ENCODE data around the gene COL18A1.

The COL18A1 gene

DNA sequence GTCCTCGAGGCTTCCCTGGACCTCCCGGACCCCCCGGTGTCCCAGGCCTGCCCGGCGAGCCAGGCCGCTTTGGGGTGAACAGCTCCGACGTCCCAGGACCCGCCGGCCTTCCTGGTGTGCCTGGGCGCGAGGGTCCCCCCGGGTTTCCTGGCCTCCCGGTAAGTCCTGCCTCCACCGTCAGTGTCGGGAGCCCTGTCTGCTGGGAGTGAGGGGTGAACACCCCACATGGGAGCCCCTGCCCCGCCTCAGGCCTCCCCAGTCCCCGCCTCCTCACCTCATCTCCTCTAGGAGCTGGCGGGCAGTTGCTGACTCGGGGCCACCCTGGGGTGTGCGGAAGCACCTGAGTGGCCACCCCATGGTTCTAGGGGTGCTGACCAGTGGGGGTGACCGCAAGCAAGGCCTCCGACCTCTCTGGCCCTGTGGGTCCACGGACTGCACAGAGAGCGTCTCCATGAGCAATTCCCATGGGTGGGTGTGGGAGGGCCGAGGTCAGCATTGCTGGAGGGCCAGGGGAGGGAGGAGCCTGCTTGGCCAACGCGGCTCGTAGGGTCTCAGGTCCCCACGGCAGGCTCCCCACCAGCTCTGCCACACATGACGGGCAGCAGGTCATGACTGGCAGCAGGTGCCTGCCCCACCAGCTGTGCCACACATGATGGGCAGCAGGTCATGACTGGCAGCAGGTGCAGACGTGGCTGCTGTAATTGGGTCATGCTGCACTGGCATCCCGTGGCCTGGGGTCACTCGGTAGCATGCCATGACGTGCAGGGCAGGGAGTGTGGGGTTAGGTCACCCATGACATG is 75.9 kb downstream of the COL18A1 start:
- no peak for DNase-seq (ENCODE audit: low read depth)

DNA sequence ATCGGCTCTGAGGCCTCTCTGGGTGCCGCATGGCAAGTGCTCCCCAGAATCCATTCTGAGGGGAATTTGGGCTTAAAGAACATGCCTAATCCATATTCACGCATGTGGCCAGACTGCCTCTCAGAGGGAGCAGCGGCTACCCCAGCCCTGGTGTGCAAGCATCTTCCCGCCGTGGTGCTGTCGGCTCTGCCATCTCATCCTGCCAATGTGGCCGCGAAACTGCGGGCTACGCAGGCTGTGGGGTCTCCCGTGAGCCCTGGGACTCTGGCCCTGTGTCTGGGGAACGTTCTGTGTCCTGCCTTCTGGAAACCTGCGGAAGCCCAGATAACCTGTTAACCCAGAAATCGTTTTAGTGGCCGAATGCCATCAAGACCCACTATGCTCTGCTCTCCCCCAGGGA is 76.6 kb downstream of the COL18A1 start:
- DNase-seq (ENCODE audit: low read depth) = no peak

DNA sequence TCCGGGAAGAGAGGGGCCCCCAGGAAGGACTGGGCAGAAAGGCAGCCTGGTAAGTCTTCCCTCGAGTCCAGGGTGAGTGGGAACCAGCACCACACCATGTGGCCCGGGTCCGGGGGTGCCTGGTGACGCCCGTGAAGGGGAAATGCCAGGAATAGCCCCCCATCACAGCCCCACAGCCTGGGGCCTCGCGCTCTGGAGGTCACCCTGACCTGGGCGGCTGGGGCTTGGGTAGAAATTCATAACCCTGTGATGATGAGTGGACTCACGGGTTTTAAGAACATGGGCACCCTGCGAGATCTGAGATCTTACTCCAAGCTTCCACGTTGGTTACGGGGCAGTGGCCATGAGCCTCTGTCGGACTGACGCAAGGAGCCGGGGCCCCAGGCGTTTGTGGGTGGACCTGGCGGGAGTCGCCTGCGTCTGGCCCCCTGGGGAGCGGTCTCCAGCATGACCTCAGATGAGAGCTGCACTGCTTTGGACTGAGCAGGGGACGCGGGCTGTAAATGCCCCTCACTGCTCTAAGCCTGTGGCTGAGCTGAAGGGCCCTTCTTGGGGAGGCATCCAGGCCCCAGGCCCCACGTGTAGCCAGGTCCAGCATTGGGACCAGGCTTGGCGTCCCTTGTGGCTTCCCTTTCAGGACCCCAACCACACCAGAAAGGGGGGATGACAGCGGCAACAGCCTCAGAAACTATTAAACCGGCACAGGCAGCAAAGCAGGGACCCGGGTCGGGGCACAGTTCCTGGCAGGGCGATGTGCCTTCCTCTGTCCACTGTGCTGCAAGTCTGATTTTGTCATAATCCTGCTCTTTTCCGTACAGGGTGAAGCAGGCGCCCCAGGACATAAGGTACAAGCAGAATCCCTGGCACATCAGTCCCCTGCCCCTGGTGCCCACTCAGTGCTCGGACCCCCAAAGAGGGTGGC is 77.3 kb downstream of the COL18A1 start:
- DNase-seq (ENCODE audit: low read depth) = no peak

DNA sequence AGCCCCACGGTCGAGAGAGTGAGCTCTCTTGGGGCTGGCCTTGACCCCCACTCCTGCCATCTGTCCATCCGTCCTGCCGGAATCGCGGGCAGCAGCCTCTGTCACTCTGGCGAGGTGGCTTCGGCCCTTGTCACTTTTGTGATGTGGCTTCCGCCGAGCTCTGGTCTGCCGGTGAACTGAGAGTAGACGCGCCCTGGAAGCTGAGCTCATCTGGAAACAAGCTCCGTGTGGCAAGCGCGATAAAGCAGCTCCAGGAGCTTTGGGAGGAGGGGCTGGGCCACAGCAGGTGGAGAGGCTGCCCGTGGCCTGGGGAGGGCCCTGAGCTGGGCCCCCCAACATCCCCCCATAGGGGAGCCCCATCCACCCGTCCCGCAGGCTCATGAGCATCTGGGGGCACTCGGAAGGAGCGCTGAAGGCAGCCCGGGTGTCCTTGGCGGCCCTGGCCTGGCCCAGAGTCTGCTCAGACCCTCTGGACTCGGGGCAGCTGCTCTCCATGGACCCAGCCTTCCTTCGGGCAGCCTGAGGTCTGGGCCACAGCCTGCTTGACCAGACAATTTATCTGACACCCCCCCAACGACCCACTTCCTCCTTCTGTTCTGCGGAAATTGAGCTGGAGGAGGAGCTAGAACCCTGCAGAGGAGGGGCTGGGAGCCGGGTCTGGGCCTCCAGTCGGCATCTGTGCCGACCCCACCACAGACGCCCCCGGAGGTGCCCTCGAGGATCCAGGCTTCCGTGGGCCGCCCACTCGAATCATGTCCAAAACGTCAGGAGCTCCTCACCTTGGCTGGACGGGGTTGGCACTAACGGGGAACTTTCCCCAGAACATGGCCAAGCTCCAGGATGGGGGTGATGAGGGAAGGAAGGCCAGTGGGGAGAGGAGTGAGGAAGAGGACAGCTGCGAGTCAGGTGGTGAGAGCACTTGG is 78.2 kb downstream of the COL18A1 start:
- DNase-seq (ENCODE audit: low read depth) = no peak

DNA sequence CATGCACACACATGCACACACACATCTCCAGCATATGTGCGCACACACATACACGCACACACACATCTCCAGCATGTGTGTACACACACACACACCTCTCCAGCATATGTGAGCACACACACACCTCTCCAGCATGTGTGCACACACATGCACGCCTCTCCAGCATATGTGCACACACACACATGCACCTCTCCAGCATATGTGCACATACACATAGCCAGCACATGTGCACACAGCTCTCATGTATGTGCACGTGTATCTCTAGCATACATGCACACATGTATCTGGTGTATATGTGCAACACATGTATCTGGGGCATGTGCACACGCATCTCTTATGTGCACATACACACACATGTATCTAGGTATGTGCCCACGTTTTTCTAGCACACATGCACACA is 79.4 kb downstream of the COL18A1 start:
- no peak for DNase-seq (ENCODE audit: low read depth)

DNA sequence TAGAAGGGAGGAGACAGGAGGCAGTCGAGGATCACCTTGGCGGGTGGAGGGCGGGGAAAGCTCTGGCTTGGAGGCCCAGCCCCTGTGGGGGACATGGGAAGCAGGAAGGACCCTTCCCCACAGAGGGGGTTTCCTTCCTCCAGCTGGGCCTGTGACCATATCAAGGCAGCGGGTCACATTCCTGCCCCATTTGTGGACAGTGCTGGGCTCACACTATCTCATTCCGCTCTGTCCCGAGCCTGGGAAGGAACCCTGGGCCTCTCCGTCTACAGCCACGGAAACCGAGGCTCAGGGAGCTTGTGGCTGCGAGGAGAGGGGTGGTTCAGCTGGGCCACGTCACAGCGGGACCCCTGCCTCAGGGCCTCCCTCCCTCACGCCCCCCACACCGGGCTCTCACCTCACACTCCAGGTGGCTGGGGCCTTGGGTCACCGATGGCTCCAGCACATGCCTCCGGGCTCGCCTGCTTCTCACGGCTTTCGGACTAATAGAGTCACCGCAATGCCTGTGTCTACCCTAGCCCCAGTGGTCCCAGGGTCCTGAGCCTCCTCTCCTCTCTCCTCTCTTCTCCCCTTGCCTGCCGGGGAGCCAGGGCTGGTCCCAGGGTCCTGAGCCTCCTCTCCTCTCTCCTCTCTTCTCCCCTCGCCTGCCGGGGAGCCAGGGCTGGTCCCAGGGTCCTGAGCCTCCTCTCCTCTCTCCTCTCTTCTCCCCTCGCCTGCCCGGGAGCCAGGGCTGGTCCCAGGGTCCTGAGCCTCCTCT is 80.9 kb downstream of the COL18A1 start:
- DNase-seq (ENCODE audit: low read depth) = no peak

DNA sequence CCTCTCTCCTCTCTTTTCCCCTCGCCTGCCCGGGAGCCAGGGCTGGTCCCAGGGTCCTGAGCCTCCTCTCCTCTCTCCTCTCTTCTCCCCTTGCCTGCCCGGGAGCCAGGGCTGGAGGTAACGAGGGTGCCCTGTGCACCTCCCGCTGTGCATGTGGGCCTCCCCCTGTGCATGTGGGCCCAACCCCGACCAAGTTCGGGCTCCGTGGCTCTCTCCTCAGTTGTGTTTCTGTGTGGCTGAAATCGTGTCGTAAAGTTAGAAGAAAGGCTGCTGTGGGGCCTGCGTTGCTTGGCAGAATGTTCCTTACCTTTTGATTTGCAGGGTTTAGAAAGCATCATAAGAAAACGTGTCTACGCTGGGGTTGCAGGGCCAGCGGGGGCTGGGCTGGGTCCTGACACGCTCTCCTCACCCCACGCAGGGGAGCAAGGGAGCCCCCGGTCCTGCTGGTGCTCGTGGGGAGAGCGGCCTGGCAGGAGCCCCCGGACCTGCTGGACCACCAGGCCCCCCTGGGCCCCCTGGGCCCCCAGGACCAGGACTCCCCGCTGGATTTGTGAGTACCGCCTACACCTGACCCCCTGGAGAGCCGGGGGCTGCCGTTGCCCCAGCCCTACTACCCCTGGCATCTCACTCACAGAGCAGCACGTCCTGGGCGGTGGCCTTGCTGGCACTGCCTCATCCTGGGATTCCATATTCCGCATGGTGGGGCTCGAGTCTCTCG is 81.6 kb downstream of the COL18A1 start:
- no peak for DNase-seq (ENCODE audit: low read depth)

DNA sequence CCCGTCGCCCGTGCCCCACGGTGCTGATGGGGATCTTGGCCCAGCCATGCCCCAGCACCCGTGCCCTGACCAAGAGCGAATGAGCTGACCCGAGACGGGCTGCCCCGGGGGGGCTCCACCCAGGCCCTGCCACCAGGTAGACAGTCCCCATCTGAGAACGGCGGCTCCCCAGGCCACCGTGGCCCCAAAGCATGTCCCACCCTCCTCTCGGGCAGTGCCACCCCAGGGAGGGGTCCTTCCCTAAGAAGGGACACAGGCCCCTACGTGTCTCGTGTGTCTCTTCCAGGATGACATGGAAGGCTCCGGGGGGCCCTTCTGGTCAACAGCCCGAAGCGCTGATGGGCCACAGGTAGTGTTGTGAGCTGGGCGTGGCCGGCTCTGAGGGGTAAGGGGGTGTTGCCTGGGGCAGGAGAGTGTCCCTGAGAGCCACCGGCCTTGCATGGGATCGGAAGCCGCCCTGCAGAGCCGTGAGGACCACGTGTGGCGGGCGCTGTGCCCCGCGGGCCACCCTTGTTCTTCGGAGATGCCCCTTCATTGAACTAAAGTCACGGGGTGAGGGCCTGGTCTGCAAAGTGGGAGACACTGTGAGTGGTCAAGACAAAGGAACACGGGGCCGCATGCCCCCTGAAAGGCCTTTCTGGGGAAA is 82.3 kb downstream of the COL18A1 start:
- no peak for DNase-seq (ENCODE audit: low read depth)

DNA sequence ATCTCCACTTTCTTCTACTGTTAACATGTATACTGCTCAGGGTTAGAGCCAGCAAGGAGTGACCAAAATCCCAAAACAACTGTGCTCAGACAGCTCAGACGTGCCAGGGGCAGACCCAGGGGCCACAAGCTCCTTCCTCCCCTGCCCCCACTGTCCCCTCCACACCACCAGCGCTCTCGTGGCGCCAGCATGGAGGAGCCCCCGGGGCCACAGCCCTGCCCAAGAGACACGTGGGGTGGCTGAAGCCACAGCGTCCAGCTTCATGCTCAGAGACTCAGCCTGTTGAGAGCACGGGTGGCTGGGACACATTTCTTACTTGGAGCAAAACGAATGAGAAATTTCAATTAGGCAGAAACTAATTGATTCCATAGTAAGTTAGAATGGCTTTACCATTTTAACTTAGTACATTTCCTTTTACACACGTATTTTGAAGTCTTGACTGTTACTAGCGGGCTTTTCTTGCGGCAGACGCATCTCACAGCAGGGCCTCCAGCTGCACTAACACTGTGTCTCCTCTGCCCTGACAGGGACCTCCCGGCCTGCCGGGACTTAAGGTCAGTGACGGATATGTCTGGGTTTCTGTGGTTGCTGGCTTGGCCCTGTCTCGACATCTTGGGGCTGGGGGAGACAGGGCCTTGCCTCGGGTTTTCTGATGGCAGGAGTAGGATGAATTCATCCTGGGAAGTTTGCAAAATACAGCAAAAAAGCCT is 83.1 kb downstream of the COL18A1 start:
- no peak for DNase-seq (ENCODE audit: low read depth)

DNA sequence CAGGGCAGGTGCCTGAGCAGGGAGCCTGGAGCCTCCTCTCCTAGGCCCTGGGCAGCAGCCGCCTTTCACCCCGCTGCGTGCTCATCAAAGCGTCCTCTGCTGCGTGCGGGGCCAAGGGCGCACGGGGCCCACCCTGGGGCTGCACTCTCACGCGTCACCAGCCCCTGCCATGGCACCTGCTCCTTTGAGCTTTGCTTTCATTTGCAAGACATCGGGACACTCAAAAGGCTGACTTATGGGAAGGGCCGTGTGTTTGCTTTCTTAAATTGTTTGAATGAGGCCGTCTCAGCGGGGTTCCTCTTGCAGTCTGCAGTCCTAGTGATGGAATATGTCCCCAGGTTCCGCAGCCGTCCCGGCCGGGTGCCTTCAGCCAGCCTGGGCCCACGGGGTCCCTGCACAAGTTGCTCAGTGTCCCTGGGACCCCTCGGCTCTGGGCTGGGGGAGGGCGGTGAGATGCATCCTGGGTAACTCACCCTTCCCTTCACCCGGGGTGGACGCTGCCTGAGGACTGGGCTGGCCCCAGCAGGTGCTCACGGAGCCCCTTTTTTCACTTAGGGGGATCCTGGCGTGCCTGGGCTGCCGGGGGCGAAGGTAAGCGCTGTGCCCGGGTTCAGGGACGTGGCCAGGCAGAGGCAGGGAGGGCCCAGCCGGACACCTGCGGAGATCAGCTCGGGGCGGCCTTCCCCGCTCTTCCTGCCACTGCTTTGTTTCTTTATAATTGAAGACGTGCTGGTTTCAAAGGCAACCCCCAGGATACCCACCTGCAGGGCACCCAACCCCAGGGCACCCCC is 84.2 kb downstream of the COL18A1 start:
- DNase-seq (ENCODE audit: low read depth) = no peak

DNA sequence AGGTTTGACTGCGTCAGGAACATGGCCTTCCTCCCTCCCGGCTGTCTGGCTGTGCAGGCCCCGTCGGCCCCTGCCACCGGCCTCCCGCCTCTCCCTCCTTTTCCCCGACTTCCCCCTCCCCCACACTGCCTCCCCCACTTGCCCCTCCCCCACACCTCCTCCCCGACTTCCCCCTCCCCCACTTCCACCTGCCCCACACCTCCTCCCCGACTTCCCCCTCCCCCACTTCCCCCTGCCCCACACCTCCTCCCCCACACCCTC is 84.7 kb downstream of the COL18A1 start:
- DNase-seq (ENCODE audit: low read depth) = no peak

DNA sequence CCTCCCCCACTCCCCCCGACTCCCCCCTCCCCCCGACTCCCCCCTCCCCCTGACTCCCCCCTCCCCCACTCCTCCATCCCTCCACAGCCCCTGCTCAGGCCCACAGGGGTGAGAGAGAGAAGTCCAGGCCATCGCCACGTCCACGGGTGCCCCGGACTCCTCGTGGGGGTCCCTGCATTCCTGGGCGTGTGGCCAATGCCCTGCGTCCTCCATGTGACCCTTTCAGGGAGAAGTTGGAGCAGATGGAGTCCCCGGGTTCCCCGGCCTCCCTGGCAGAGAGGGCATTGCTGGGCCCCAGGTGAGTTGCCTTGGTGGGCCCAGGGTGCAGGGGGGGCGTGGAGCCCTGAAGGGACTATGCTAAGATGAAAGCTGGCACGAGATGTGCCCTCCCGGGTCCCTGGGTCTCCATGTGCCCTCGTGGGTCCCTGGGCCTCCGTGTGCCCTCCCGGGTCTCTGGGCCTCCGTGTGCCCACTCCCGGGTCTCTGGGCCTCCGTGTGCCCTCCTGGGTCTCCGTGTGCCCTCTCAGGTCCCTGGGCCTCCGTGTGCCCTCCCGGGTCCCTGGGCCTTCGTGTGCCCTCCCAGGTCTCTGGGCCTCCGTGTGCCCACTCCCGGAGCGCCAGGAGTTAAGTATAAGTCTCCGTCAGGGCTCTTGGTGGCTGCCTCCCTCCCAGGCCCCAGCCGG is 85.2 kb downstream of the COL18A1 start:
- DNase-seq (ENCODE audit: low read depth) = no peak

DNA sequence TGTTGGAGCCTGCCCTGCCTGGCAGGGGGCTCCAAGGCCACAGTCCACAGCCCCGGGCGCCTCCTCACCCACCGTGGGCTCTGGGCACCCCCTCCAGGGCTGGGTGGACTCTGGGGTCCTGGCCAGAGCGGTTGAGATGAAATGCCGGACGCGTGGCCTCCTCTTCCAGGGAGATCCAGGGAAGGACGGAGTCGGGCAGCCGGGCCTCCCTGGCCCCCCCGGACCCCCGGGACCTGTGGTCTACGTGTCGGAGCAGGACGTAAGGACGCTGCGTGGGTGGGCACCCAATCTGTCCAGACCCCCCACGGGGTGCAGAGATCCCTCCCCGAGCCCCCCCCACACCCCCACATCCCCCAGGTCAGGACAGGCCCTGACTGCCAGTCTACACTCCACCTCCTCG is 86.1 kb downstream of the COL18A1 start:
- no peak for DNase-seq (ENCODE audit: low read depth)

DNA sequence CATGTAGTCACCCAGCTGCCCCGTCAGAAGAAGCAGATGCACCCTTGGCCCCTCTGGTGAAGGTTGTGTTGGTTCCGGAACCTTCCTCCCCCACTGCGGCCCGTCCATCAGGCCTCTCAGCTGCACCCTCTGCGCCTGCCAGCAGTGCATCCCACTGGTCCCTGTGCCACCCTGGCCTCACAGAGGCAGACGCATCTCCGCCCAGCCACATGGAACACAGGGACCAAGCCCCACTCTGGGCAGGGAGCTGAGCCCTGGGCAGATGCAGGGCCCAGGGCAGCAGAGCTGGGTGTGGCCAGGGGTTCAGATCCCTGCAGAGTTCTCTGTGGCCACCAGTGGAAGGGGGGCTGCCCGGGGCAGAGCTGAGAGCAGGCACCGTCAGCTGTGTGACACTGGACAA is 86.7 kb downstream of the COL18A1 start:
- no peak for DNase-seq (ENCODE audit: low read depth)

DNA sequence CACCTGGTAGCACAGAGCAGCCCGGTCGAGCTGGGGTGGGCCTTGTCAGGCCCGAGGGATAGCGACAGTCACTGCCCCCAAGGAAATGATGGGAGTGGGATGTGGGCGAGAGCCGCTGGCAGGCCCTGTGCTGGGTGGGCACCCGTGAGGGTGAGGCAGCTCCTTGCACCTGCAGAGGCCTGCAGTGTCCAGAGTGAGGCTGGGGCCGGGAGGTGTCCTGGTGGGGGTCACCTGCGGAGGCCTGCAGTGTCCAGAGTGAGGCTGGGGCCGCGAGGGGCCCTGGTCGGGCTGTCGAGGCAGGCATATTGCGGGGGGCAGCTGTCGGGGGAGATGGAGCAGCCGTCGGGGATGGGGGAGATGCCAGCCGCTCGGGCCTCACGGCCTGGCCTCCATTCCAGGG is 87.8 kb downstream of the COL18A1 start:
- no peak for DNase-seq (ENCODE audit: low read depth)

DNA sequence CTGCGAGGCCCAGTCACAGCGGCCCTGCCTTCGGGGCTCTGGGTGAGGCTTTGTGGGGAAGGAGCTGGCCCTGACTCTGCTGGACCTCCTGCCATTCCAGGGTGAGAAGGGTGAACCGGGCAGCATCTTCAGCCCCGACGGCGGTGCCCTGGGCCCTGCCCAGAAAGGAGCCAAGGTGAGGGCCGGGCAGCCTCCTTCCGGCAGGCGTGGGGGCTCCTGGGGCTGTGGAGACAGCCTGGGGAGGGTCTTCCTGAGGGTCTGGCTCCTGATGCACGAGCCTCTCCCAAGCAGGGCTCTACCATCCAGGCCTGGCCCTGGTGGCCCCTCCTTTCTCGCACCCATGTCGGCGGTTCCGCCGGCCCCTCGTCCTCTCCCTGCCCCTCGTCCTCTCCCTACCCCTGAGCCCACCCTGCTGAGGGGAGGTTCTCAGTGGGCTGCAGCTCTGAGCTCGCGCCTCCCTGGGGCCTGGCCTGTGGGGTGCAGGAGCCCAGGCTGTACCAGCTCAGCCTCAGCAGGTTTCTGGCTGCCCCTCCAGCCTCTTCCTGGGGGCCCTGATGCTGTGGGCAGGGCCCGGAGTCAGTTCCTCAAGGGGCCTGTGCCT is 88.5 kb downstream of the COL18A1 start:
- DNase-seq (ENCODE audit: low read depth) = no peak

DNA sequence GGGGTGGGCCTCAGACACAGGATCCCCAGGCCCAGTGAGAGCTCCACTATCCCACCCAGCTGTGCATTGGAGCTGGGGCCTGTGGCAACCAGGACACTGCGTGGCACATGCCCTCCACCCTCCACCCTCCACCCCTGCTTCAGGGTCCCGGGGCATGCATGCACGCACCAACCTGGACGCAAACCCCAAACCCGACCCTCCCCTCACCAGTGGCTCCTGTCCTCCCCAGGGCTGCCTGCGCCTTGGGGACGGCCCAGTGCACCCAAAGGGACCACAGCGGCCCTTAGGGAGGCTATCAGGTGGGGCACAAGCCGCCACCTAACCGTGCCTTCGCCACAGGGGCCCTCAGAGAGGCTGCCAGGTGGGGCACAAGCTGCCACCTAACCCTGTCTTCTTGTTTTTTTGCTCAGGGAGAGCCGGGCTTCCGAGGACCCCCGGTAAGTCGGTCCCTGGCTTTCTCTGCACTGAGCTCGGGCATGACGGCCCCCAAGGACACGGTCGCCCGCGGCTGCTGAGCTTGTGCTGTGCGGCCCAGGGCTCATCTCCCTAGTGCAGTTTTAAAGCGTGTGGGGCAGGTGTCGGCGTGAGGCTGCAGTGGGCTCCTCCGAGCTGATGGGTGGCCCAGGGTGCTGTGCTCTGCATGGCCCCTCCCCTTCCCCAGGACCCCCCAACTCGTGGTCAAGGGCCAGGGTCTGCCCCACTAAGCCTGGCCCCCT is 89.3 kb downstream of the COL18A1 start:
- no peak for DNase-seq (ENCODE audit: low read depth)
